Coronary artery (tissue), 2 donors: ENCODE results near the gene AGBL1.

Experiments used
- DNase-seq: peaks from one replicate; pipeline ENCODE4 v3.0.0-alpha.2; 2017; ENCODE audit warnings: low spot score
- H3K27ac ChIP-seq, 2 donors: fragments of 200-600 bp; sonication (generic); one replicate each; pipeline ENCODE4 v1.5.1; 2016 to 2019
- H3K4me3 ChIP-seq: fragments of 200-600 bp; sonication (generic); 2 replicates; pipeline ENCODE4 v1.5.1; 2016; ENCODE audit warnings: mild to moderate bottlenecking, moderate library complexity
- TF ChIP-seq, protein P1 (sequence below): fragments of 200-600 bp; sonication (generic); IDR thresholded peaks from one replicate; pipeline ENCODE4 v1.5.1; 2019; ENCODE audit warnings: antibody characterized with exemption

AGBL1 gene

DNA sequence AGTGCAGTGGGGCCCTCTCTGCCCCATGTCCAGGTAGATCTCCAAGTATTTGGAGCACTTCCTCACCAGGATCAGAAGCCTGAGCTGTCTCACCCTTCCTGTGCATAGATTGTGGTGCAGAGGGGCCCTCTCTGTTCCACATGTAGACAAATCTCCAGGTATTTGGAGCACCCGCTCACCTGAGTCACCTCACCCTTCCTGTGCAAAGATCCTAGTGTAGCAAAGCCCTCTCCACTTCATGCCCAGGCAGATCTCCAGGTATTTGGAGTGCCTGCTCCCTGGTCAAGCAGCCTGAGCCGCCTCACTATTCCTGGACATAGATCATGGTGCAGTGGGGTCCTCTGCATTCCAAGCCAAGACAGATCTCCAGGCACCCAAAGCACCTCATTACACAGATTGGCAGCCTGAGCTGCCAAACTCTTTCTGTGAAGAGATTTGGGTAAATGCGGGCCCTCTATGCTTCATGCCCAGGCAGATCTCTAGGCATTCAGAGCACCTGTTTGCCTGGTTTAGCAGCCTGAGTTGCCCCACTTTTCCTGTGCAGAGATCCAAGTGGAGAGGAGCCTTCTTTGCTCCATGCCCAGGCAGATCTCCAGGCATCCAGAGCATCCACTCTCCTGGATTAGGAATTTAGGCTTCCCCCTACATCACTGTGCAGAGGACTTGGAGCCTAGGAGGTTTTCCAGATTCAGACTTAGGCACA lies 249.8 kb downstream of the AGBL1 start:
- no peak overlapping the region for H3K4me3 ChIP-seq
- H3K27ac ChIP-seq = no peak overlapping the region
- DNase-seq = no peak
- TF ChIP-seq, protein P1, sequence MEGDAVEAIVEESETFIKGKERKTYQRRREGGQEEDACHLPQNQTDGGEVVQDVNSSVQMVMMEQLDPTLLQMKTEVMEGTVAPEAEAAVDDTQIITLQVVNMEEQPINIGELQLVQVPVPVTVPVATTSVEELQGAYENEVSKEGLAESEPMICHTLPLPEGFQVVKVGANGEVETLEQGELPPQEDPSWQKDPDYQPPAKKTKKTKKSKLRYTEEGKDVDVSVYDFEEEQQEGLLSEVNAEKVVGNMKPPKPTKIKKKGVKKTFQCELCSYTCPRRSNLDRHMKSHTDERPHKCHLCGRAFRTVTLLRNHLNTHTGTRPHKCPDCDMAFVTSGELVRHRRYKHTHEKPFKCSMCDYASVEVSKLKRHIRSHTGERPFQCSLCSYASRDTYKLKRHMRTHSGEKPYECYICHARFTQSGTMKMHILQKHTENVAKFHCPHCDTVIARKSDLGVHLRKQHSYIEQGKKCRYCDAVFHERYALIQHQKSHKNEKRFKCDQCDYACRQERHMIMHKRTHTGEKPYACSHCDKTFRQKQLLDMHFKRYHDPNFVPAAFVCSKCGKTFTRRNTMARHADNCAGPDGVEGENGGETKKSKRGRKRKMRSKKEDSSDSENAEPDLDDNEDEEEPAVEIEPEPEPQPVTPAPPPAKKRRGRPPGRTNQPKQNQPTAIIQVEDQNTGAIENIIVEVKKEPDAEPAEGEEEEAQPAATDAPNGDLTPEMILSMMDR = no peak

DNA sequence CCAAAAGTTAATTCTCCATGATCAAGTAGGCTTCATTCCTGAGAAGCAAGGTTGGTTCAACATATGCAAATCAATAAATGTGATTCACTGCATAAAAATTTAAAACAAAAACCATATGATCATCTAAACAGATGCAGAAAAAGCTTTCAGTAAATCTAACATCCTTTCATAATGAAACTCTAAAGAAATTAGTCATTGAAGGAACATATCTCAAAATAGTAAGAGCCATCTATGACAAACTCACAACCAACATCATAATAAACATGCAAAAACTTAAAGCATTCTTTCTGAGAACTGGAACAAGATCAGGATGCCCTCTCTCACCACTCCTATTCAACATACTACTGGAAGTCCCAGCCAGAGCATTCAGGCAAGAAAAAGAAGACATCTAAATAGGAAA lies 254.1 kb downstream of the AGBL1 start:
- TF ChIP-seq, protein P1 = no peak
- H3K27ac ChIP-seq = no peak overlapping the region
- no peak for DNase-seq
- no peak overlapping the region for H3K4me3 ChIP-seq

DNA sequence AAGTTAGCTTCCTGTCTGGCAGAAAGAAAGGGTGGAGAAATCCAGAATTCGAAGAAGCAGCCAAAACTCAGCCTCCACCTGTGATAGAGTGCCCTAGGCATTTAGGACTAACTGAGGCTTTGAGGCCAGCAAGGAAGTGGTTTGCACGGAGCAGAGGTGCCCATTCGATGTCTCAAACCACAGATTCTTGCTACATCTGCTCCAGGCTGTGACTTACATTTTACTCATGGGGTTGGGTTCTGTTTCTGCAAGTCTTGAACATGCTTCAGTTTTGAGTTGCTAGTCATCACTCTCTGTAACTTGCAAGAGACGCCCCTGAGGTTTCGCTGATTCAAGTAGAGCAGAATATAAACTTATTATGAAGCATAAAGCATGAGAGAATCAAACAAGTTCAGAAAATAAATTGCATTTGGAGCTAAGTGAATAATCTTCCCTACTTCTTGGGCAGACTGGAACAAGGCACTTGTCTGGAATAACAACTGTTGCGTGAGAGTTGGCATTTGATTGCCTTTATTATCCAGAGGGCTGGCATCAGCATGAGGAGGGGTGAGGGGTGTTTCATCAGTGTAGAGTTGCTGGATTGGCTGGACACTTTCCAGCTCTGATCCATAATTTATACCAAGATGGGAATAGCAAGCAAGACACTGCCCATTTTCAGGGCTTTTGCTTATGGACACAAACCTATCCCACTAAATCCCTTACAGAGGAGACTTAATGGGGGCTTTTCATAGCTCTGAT lies 256.5 kb downstream of the AGBL1 start:
- no peak overlapping the region for H3K27ac ChIP-seq
- no peak for DNase-seq
- TF ChIP-seq, protein P1 = no peak

DNA sequence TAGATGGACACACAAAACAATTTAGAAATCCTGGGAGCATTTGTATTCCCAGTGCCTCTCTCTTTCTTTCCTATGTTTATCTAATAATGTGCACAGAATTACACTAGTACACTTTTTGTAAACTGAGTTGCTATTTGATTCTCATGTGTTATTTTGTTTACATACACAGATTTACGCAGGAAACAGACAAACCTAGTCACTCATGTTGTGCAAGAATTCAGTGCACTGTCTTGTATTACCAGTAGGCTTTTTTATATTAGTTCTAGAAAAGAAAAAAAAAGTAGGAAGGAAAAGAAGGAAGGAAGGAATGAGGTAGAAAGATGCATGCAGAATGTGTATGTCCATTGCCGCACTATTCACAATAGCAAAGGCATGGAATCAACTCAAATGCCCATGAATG lies 257.4 kb downstream of the AGBL1 start:
- H3K27ac ChIP-seq = no peak overlapping the region
- TF ChIP-seq, protein P1 = no peak
- no peak for DNase-seq

More for the DNA sequence above, 256.5 kb downstream of the AGBL1 start:
- H3K4me3 ChIP-seq = no peak overlapping the region

DNA sequence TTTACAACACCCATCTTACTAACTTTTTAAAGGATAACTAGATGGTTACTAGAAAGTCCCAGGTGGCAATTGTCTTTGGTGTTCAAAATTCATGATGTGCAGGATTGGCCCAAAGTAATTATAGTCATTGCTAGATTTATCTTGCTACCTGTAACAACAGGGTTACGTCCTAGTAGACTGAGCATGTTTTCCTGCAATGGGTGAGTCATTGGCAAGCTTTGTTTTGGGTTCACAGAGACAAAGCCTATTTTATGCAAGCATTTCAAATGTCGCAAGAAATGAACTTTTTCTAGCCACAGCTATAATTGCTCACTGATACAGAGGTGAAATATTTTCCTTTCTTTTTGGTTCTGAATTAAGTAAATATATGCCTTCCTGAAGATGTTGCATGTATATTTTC lies 267.6 kb downstream of the AGBL1 start:
- Histone ChIP-seq H3K4me3 (no peak overlapping the region), H3K27ac (no peak overlapping the region)
- DNase-seq = no peak
- TF ChIP-seq, protein P1 = no peak

More for the DNA sequence above, 257.4 kb downstream of the AGBL1 start:
- H3K4me3 ChIP-seq = no peak overlapping the region

DNA sequence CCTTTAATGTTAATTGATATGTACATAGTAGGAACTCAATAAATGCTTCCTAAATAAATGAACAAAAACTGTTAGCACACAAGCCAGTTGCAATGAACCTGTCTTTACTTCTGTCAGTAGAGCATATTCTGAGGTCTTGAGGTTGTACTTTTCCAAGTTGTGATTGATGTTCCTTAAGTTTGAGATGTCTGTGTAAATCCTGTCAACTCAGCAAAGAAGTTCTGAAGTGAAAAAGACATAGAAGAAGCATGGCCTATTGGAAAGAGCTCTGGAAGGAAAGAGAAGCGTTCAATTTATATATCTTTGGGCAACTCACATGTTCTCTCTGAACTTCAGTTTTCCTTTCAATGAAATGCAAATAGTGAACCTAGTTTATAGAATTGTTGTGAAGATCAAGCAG lies 269.9 kb downstream of the AGBL1 start:
- Histone ChIP-seq H3K4me3 (no peak overlapping the region), H3K27ac (no peak overlapping the region)
- DNase-seq = no peak
- TF ChIP-seq, protein P1 = no peak

DNA sequence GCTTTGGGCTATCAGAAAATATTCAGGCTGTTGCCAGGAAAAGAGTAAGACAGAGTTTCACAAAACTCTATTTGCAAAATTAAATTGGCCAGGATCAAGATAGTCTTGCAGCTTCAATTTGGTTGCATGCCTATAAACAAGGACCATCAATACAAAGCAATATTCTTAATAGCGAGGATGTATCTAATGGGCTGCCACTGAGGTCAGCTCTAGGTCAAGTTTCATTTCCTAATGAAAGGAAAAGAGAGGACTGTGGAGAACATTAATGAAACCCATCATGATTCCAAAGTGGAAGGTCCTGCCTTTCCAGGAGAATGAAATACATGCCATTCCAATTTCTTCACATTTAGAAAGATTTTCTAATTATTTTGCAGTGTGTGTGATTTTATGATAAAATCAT lies 273.5 kb downstream of the AGBL1 start:
- TF ChIP-seq, protein P1 = no peak
- H3K27ac ChIP-seq = no peak overlapping the region
- DNase-seq = no peak
- no peak overlapping the region for H3K4me3 ChIP-seq
